CD4-positive, alpha-beta T cell treated with Interleukin-12 subunit alpha and Interleukin-12 subunit beta, for 1 hour (primary cell): Measurements from ENCODE around the gene SMIM38.
"Not testable (repeated sequence)": the region's sequence is repeated elsewhere in the genome, so short reads cannot be mapped to it uniquely, and the experiment has no call there.

Experiments
- DNase-seq: peaks from one replicate; pipeline ENCODE4 v3.0.0-alpha.2; 2020

Gene SMIM38

GRCh38 chr11:69141742-69142141, 14.0 kb upstream of the SMIM38 start:
- DNase-seq: no peak

DNA sequence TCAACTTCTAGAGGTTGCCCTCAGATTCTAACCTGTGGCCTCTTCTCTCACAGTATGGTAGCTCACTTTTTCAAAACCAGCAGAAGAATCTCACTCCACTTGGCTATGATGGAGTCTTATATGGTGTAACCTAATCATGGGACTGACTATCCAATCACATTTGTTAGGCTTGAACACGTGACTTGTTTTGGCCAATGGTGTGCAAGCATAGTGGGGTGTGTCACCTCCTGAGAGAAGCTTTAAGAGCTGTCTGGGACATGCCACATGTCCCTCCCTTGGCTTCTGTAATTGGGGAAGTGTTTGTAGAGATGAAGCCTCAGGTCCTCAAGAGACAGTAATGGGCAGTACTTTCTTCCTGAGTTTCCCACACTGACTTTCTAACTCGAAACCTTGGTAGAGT, 12.8 kb upstream of the SMIM38 start:
- DNase-seq: no peak

- DNase-seq: no peak
These were observed 11.3 kb upstream of the SMIM38 start for GRCh38 chr11:69144316-69145049.

DNA sequence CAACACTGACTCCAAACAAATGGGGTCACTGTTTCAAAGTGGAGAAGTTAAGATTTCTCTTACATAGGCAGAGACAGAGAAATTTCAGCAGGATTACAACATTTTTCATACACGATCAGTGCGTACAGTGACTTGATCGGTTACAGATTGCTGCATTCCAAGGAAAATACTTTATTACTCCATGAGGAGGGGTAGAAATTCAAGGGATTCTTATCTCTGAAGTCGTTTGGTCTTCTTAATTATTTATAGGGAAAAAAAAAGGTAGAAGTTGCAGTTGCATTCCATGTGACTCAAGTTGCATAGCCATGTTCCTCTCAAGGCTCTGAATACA, 10.7 kb upstream of the SMIM38 start:
- no peak for DNase-seq

- no peak for DNase-seq
These were observed 7.4 kb upstream of the SMIM38 start for GRCh38 chr11:69148377-69148762.

GRCh38 chr11:69148806-69149205, 6.9 kb upstream of the SMIM38 start:
- no peak for DNase-seq

- not testable (repeated sequence) for DNase-seq
These were observed 6.2 kb upstream of the SMIM38 start for GRCh38 chr11:69149338-69150045.

DNA sequence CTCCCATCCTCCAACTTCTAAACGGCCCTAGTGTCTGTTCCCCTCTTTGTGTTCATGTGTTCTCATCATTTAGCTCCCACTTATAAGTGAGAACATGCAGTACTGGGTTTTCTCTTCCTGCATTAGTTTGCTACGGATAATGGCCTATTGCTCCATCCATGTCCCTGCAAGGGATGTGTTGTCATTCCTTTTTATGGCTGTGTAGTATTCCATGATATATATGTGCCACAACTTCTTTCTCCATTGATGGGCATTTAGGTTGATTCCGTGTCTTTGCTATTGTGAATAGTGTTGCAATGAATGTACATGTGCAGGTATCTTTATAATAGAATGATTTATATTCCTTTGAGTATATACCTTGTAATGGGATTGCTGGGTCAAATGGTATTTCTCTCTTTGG, 5.6 kb upstream of the SMIM38 start:
- no peak for DNase-seq

- no peak for DNase-seq
These were observed 3.9 kb upstream of the SMIM38 start for GRCh38 chr11:69151836-69152235.

DNA sequence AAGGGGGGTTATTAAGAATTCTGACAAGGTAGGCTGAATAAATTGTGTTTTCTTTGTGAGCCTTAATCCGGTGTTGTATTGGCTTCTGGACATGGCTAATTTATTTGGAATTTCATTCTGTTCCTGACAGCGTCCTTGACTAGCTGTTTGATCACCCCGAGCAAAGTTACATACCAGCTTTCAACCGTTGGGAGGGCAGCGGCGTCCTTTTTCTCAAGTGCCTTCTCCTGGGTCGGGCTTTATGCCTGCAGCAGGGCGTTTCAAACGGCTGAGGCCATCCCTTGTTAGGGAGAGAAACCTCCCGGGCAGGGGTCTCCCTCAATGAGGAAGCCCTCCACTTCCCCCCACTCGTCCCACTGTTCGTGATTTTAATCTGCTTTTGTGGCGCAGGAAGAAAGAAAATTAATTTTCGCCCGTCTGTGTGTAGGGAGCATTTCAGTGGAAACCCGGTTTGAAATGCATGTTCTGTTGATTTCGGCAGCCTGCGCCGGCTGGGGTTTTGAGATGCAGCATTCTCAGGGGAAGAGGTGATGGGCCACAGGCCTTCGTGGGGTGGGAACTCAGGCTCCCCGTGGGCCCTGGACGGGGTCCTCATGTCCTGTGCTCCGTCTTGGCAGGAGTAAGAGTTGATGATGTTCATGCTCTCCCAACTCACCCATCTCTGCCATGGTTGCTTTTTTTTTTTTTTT, 2.9 kb upstream of the SMIM38 start:
- DNase-seq: no peak

DNA sequence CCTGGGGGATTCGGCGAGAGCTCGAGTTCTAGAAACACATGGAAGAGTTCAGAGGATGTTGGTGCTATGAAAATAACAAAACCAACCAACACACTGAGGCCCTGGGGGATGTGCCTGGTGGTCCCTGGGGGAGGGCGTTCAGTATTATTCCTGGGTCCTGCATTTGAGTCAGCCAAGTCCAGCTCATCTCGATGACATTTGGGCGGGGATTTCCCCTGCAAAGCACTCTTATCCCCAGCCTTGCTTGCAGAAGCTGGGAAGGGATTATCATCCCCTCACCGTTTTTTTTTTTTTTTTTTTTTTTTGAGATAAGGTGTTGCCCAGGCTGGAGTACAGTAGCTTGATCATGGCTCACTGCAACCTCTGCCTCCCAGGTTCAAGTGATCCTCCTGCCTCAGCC, 2.1 kb upstream of the SMIM38 start:
- DNase-seq: no peak

DNA sequence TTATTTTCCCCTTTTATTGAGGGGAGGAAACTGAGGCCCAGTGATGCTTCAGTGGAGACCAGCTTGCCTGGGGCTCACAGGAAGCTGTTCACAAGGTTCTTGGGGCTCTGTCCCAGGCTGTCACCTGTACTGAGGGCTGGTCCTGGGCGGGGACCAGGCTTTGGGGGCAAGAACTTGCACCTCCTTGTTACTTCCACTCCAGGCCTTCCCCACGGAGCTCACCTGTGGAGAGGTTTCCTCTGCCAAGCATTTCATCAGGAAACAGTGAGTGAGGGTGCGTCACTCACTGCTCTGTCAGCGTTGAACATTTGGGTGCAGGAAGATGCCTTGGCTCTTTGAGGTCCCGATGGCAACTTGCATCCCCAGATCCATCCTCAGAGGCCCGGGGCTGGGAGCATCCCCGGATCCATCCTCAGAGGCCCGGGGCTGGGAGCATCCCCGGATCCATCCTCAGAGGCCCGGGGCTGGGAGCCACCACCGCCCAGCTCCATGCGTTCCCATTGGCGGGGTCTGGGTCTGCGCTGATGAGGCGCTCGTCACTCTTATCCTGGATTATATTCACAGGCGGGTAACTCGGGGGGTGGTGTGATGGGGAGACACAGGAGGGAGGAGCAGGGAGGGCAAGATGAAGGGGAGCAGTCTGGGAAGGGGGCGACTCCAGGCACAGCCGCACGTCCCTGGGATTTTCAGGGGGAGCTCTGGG, 1.4 kb upstream of the SMIM38 start:
- DNase-seq: no peak

DNA sequence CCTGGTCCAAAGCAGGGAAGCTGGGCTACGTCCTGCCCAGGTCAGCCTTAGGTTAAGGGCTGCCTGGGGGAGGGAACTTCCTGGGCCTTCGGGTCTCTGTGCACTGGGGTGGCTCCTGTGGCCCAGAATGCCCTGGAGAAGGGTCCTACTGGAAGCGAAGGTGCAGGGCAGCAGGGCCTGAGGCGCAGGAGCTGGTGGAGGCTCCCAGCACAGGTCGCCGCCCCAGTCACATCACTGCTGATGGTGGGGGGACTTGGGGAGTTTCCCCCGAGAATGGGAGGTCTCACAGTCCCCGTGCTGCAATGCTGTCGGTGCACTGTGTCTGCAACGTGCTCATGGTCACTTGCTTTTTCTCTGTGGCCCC, 815 bp upstream of the SMIM38 start:
- DNase-seq: no peak

DNA sequence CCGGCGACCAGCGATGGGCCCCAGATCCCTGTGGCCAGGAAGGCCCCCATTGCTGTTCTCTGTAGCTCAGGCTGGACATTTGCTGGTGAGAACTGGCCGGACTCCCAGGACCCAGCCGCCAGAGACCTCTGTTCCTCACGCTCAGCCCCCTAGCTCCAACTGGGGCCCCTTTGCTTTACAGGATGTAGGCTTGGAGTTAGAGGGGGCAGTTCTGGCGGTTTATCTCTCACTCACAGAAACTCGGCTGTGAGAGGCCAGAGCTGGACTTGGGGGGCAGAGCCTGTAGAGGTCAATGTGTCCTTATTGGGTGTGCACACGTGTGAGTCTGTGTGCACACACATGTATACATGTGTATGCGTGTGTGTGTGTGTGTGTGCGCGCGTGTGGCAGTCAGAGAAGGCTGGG, 502 bp downstream of the SMIM38 start:
- no peak for DNase-seq

- DNase-seq: no peak
These were observed 979 bp downstream of the SMIM38 start for GRCh38 chr11:69156673-69157155.

DNA sequence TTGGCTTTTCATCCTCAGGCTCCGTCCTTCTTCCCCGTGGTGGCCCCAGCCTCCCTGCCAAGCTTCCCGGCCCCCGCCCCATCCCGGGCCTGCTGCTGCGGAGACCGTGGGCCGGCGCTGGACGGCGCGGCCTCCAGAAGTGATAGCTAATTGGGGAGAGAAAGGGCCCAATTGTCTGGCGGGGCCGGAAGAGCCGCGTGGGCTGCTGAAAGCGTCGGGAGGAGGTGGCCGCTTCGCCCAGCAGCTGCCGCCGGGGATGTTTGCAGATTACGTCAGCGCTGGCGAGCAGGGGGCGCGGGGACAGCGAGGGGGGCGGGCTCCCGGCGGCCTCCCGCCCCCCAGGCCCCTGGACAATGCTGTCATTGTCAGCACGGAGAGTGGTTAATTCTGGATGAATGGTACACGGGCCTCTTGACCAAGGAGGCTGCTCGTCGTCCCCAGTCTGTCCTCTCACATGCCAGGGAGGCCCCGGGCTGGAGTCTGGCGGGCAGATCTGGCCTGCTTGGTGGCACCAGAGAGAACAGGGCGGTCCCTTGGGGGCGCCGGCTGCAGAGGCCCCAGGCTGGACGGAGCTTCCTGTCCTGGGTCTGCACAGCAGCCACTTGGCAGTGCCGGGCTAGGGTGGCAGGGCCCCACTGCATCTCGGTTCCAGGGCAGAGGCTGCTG, 1.6 kb downstream of the SMIM38 start:
- DNase-seq: no peak

DNA sequence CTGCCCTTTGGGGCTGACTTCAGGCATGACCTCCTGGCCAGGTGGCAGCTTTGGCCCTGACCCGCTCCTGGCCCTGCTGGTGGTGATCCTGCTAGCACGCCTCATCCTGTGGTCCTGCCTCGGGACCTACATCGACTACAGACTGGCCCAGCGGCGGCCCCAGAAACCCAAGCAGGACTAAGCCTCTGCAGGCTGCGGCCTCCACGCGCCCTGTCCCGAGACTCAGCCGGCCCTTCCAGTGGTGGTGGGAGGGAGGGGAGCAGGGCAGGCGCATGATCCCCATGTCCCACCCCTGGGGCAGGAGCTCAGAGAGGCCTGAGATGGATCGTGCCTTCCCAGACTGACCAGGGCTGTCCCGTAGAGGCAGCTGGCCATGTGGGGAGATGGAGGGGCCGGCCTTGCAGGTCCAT, 2.1 kb downstream of the SMIM38 start:
- no peak for DNase-seq

- no peak for DNase-seq
These were observed 2.8 kb downstream of the SMIM38 start for GRCh38 chr11:69158301-69159149.

DNA sequence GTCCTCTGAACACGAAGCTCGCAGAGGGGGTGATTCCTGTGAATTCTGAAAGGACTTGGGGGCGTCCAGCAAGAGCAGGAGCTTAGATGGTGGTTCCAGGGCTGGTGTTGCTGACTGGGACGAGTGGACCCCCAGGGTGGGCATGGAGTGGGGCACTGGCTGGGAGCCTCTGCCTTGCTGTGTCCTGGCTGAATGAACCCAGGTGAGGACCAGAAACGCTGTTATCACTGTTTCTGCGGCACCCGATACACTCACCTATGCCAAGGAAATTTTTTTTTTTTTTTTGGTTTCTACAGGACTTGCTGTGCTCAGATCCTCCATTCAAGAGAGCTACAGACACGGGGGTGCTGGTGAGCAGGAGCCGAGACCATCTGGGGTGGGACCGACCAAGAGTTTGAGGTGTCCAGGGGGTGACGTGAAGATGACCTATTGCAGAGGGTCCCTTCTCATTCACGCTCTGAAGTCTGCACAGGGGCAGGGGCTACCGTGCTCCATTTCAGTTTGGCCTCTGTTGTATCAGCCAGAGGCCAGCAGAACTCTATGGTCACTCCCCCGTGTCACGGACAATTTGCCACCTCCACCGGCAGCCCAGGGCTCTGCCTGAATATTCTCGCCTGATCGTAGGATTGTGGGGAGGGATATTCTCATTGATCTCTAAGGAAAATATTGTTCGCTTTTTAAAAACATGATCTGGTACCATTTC, 3.6 kb downstream of the SMIM38 start:
- DNase-seq: no peak

DNA sequence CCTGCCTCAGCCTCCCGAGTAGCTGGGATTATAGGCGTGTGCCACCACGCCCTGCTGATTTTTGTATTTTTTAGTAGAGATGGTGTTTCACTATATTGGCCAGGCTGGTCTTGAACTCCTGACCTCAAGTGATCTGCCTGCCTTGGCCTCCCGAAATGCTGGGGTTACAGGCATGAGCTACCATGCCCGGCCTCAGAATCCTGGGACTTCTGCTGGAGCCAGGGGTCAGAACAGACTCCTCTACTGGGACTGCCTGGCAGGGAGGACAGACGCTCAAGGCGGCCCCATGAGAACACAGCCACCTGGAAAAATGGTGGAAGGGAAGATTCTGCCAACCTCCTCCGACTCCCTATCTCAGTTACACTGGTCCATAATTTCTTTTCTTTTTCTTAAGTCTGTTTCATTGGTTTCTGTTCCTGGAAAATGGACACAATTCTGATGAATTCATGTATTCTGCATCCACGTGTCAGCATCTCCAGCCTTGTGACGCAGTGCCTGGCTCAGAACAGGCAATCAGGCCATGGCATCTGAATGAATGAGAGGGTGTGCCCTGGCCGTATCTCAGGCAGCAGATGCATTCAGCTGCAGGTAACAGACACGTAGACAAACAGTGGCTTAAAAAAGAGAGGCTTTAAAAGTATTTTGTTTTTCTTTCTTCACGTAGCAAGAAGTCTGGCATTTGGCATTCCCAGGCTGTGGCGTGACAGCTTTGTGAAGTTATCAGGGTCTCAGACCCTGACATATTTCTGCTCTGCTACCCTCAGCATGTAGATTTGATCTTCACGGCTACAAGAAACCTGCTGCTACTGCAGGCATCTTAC, 4.8 kb downstream of the SMIM38 start:
- no peak for DNase-seq

DNA sequence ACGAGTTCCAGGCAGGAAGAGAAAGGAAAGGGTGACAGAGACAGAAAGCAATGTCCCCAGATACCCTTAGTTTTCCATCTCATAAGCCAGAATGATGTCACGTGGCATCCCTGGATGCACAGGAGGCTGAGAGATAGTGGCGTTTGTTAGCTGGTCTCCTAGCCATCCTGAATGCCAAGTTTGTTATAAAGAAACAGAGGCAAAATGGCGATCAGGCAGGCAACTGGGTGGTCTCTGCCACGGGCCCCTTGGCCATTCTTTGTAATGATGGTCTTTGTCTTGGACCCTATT, 5.3 kb downstream of the SMIM38 start:
- no peak for DNase-seq
